ENCODE measurements around the gene WTAP.

GRCh38 chr6:159713984-159714383 lies 13.3 kb upstream of the WTAP start:
- TF ChIP-seq L3MBTL2 (conservative IDR thresholded peaks at IDR 0.05) (no peak), SUZ12 (IDR thresholded peaks at IDR 0.05) (no peak), SP1 (IDR thresholded peaks at IDR 0.05) (no peak), FOXM1 (IDR thresholded peaks at IDR 0.05; ENCODE audit: borderline replicate concordance) (no peak), NFRKB (IDR thresholded peaks at IDR 0.05) (no peak), FOXA1 (IDR thresholded peaks at IDR 0.05) (no peak), ARNT (IDR thresholded peaks at IDR 0.05) (no peak), CTBP1 (IDR thresholded peaks at IDR 0.05; ENCODE audit: borderline replicate concordance) (no peak), BHLHE40 (IDR thresholded peaks at IDR 0.05; ENCODE audit: borderline replicate concordance) (no peak), FOXK2 (IDR thresholded peaks at IDR 0.05) (no peak), HDGF (IDR thresholded peaks at IDR 0.05; ENCODE audit: borderline replicate concordance) (no peak), PKNOX1 (IDR thresholded peaks at IDR 0.05) (no peak)
